ENCODE measurements around the gene ACOX3. TPM values are rescaled to one million over a fixed set of nuclear protein-coding genes. Genes with fewer than 3 reads are reported as not detected.

ACOX3 gene
- total and polyA plus RNA-seq, 10 of the 15 experiments (the other 5 are each of a cell fraction or from before 2014, with no cell fraction given) = 2.0 to 24.5 (median 14.0) TPM

DNA sequence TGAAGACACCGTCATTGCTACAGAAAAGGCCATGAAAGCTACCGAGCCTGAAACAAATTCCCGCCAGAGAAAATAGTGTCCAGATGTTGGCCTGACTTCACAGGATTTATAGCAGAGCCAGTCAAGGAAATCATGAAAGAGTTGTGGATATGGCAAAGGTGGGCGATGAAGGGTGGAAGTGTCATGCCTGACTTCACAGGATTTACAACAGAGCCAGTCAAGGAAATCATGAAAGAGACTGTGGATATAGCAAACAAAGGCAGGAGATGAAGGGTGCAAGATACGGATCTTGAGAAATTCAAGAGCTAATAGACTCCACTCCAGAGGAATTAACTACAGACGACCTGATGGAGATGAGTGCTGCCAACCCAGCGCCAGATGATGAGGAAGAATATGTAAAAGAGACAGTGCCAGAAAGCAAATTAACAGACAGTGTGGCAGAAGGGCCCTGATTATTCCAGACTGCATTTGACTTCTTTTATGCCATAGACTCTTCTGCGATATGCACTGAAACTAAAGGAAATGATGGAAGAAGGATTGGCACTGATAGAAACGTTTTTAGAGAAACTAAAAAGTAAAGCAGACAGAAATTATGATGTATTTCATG is 17.2 kb upstream of the ACOX3 start:
- in situ Hi-C loops (cut with MboI) = no loop called here

More for the DNA sequence above, 17.2 kb upstream of the ACOX3 start:
- ChIA-PET CTCF (interaction anchor here (0.6 to 2.1 kb wide), 2 partner anchors 10 to 11 kb away, joined by 3 to 8 read pairs; no protein-coding TSS in a partner anchor), RAD21 (ENCODE audit: unreplicated experiment) (no interaction called here), SMC1A (ENCODE audit: uncharacterized antibody, unreplicated experiment) (no interaction called here), POLR2A (no interaction called here)
- no peaks in the 10 kb centered on the region; the same call in 1 of the 2 replicates for H4K20me1 ChIP-seq (ENCODE audit: control insufficient read depth, insufficient read depth)
- H2AFZ ChIP-seq (ENCODE audit: control insufficient read depth, low read depth, low read length) = no peak overlapping the region
- H3K4me3 ChIP-seq = no peak overlapping the region
- H3K27me3 ChIP-seq (replicated peaks in 1 of 2; ENCODE audit: control insufficient read depth in 2 of 2, insufficient read depth in 2 of 2, low read length in 1 of 2) = no peaks in the 10 kb centered on the region
- no peaks in the 10 kb centered on the region for H3K4me1 ChIP-seq (ENCODE audit: control insufficient read depth, insufficient read depth, low read length)
- peaks cover 8 to 11% of the 10 kb centered on the region in 2 experiments for H3K36me3 ChIP-seq (ENCODE audit: control insufficient read depth in 2 of 2, insufficient read depth in 2 of 2, low read length in 1 of 2)
- H3K9me3 ChIP-seq (replicated peaks; ENCODE audit: control insufficient read depth, insufficient read depth, low read length) = no peaks in the 10 kb centered on the region
- DNase-seq (ENCODE audit: low read depth, low spot score) (no peak), FAIRE-seq (no peak), ATAC-seq (no peak)
- TF ChIP-seq, protein P1, sequence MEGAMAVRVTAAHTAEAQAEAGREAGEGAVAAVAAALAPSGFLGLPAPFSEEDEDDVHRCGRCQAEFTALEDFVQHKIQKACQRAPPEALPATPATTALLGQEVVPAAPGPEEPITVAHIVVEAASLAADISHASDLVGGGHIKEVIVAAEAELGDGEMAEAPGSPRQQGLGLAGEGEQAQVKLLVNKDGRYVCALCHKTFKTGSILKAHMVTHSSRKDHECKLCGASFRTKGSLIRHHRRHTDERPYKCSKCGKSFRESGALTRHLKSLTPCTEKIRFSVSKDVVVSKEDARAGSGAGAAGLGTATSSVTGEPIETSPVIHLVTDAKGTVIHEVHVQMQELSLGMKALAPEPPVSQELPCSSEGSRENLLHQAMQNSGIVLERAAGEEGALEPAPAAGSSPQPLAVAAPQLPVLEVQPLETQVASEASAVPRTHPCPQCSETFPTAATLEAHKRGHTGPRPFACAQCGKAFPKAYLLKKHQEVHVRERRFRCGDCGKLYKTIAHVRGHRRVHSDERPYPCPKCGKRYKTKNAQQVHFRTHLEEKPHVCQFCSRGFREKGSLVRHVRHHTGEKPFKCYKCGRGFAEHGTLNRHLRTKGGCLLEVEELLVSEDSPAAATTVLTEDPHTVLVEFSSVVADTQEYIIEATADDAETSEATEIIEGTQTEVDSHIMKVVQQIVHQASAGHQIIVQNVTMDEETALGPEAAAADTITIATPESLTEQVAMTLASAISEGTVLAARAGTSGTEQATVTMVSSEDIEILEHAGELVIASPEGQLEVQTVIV (IDR thresholded peaks at IDR 0.05; ENCODE audit: borderline replicate concordance, partially characterized antibody) = no peak
- TF ChIP-seq SPI1 (IDR thresholded peaks at IDR 0.05; ENCODE audit: borderline replicate concordance, insufficient read depth, low read depth, low read length) (no peak), TBL1XR1 (IDR thresholded peaks at IDR 0.05; ENCODE audit: low read depth, low read length) (no peak), TCF7 (IDR thresholded peaks at IDR 0.05; ENCODE audit: borderline replicate concordance) (no peak), RBBP5 (conservative IDR thresholded peaks at IDR 0.05) (no peak), TAF1 (IDR thresholded peaks at IDR 0.05; ENCODE audit: borderline replicate concordance, low read depth, low read length) (no peak), ZBED1 (IDR thresholded peaks at IDR 0.05; ENCODE audit: borderline replicate concordance) (no peak), ZNF384 (IDR thresholded peaks at IDR 0.05; ENCODE audit: borderline replicate concordance, low read depth, low read length) (no peak), EGR1 (IDR thresholded peaks at IDR 0.05; ENCODE audit: borderline replicate concordance in 1 of 2, low read depth in 2 of 2, low read length in 2 of 2) (no peak), MEF2A (IDR thresholded peaks at IDR 0.05; ENCODE audit: insufficient read depth, low read depth, low read length) (no peak), POU2F2 (IDR thresholded peaks at IDR 0.05; ENCODE audit: borderline replicate concordance, low read depth, low read length) (no peak), PAX8 (IDR thresholded peaks at IDR 0.05) (no peak)
- TF ChIP-seq, protein P2, sequence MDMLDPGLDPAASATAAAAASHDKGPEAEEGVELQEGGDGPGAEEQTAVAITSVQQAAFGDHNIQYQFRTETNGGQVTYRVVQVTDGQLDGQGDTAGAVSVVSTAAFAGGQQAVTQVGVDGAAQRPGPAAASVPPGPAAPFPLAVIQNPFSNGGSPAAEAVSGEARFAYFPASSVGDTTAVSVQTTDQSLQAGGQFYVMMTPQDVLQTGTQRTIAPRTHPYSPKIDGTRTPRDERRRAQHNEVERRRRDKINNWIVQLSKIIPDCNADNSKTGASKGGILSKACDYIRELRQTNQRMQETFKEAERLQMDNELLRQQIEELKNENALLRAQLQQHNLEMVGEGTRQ (IDR thresholded peaks at IDR 0.05; ENCODE audit: borderline replicate concordance, low read depth, low read length) = no peak
- TF ChIP-seq, protein P3, sequence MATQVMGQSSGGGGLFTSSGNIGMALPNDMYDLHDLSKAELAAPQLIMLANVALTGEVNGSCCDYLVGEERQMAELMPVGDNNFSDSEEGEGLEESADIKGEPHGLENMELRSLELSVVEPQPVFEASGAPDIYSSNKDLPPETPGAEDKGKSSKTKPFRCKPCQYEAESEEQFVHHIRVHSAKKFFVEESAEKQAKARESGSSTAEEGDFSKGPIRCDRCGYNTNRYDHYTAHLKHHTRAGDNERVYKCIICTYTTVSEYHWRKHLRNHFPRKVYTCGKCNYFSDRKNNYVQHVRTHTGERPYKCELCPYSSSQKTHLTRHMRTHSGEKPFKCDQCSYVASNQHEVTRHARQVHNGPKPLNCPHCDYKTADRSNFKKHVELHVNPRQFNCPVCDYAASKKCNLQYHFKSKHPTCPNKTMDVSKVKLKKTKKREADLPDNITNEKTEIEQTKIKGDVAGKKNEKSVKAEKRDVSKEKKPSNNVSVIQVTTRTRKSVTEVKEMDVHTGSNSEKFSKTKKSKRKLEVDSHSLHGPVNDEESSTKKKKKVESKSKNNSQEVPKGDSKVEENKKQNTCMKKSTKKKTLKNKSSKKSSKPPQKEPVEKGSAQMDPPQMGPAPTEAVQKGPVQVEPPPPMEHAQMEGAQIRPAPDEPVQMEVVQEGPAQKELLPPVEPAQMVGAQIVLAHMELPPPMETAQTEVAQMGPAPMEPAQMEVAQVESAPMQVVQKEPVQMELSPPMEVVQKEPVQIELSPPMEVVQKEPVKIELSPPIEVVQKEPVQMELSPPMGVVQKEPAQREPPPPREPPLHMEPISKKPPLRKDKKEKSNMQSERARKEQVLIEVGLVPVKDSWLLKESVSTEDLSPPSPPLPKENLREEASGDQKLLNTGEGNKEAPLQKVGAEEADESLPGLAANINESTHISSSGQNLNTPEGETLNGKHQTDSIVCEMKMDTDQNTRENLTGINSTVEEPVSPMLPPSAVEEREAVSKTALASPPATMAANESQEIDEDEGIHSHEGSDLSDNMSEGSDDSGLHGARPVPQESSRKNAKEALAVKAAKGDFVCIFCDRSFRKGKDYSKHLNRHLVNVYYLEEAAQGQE (IDR thresholded peaks at IDR 0.05; ENCODE audit: low read depth, low read length) = no peak
- TF ChIP-seq, protein P4, sequence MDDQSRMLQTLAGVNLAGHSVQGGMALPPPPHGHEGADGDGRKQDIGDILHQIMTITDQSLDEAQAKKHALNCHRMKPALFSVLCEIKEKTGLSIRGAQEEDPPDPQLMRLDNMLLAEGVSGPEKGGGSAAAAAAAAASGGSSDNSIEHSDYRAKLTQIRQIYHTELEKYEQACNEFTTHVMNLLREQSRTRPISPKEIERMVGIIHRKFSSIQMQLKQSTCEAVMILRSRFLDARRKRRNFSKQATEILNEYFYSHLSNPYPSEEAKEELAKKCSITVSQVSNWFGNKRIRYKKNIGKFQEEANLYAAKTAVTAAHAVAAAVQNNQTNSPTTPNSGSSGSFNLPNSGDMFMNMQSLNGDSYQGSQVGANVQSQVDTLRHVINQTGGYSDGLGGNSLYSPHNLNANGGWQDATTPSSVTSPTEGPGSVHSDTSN (IDR thresholded peaks at IDR 0.05; ENCODE audit: insufficient replicate concordance, low read depth, low read length) = no peak
- no peak overlapping the region for H3K4me2 ChIP-seq (ENCODE audit: control insufficient read depth, insufficient read depth)
- WGBS (ENCODE audit: insufficient coverage, insufficient replicate concordance, low lambda C conversion rate, missing lambda C conversion rate) = 68% methylated on average over 9 of the region's 9 CpGs
- intact Hi-C loops (cut with micrococcal nuclease; ENCODE audit: unreplicated experiment) = no loop called here
- no peak overlapping the region for H3K27ac ChIP-seq (ENCODE audit: control insufficient read depth, insufficient read depth)
- no peak overlapping the region for H3K9ac ChIP-seq (ENCODE audit: control insufficient read depth, insufficient read depth, low read length)
- BruUV-seq (replicated peaks) = TSS peak; percentile 24
- H3K79me2 ChIP-seq (ENCODE audit: control insufficient read depth, insufficient read depth, low read length) = no peaks in the 10 kb centered on the region
